HG03175 (cell line): ENCODE data around the gene RCOR2.
A peak's percentile ranks its signal among the peaks of the same experiment; 100 is the strongest.

Source experiments
- ATAC-seq: cut with Tn5 transposase; IDR thresholded peaks from one replicate; pipeline ENCODE4 v1.9.1; 2021; ENCODE audit warnings: mild to moderate bottlenecking, moderate library complexity; ENCODE audit not compliant: unreplicated experiment

Gene RCOR2

DNA sequence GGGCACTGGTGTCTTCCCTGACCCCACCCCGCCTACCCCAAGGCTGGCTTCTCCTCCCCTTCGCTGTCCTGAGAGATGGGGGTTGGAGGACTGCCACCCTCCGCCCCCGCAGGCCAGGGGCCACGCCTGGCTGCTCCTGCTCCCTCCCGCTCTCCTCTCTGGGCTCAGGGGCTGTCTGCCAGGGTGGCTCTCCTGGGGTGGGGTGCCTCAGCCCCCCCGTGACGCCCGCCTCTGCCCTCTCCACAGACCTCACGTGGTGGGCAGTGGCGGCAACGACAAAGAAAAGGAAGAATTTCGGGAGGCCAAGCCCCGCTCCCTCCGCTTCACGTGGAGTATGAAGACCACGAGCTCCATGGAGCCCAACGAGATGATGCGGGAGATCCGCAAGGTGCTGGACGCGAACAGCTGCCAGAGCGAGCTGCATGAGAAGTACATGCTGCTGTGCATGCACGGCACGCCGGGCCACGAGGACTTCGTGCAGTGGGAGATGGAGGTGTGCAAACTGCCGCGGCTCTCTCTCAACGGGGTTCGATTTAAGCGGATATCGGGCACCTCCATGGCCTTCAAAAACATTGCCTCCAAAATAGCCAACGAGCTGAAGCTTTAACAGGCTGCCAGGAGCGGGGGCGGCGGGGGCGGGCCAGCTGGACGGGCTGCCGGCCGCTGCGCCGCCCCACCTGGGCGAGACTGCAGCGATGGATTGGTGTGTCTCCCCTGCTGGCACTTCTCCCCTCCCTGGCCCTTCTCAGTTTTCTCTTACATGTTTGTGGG, 8.1 kb downstream of the RCOR2 start:
- no peak for ATAC-seq

DNA sequence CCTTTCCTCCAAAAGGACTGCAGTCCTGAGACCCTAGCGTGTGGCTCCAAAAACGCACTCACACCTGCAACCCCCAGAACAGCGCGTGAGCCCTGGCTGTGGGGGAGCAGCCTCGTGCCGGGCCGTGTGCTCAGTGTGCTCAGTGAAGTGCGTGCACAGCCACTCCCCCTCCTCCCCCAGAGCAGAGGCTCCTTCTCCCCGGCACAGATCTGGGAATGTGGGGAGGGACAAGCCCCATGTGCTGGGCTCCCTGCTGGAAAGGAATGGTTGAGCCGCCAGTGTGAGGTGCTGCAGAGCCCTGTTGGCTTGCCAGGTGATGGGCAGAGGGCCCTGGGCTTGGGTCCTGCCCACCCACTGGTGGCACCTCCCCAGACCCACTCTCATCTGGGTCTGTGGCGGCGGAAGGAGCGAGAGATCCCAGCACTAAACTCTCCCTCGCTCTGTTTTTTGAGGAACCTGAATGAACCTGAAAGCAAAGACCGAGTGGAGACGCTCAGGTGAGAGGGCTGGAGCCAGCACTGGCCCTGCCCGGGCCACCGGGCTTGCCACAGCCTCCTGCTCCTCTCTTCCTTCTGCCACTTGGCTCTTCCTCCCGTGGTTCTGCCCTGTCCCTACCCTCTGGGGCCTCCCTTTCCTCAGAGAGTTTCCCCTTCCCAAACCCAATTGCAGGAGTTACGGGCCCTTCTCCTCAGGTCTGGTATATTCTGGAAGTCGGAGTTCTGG, 9.0 kb downstream of the RCOR2 start:
- ATAC-seq: no peak

DNA sequence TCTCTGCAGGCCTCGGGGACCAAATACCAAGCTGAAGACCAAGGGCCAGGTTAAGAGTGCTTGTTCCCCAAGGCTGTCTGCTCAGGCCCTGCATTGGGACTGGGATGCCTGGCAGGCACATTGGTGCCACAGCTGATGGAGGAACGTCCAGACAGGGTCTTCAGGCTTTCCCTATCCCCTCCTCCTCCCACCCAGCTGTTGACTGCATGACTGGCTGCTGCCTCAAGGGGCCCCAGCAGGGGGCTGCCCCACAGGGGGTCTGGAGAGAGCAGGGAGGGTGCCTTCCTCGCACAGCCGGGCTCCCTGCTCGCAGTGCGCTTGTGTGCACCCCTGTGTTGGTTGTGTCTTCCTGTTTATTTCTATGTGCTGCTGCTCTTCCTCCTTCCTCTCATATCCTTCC, 9.9 kb downstream of the RCOR2 start:
- no peak for ATAC-seq

DNA sequence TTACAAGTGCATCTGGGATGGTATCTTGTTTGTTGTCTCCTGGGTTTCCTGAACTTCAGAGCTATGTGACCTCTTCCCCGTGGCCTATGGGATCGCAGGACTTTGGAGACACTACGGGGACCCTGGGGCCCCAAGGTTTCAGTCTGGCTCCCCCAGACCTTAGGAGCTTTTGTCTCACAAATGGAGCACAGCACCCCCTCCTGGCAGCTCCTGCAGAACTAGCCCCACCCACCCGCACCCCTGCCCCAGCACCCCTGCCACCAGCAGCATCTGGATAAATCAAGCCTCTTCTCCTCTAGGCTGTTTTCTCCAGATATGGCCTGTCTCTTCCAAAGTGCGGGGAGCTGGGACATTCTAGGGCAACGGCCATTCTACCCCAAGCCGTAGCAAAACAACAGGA, 10.4 kb downstream of the RCOR2 start:
- no peak for ATAC-seq

DNA sequence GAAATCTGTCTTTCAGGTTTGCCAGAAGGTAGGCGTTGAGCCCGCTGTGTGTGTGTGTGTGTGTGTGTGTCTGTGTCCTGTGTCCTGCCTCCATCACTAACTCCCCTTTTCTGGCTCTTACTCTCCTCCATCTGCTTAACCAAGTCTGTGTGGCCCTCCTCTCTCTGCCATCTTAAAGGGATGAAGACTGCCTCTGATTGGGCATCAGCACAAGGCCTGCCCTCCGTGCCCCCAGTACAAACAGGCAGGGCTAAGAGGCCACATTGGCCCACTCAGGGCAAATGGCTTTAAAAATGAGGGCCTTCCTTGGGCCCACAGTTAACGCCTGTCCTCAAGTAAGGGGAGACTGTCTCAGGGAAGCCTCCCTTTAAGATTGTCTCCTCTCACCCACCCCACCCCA, 10.9 kb downstream of the RCOR2 start:
- no peak for ATAC-seq

DNA sequence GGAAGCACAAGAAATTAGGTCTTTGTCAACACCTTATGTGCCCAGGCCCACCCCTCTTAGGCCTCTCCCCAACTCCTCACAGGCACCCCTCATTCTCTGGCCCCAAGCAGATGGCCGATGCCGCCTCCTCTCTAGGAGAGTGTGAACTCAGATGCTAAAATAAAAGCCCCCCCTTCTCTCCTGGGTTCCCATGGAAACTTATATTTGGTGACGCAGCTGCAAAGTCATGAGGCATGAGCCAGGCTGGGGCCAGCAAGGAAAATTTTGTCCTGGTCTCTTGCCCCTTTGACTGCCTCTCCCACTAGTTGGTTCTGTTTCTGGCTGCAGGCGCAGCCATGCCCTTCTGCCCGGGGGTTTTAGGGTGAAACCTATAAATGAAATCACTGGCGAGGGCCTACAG, 11.8 kb downstream of the RCOR2 start:
- ATAC-seq: no peak

DNA sequence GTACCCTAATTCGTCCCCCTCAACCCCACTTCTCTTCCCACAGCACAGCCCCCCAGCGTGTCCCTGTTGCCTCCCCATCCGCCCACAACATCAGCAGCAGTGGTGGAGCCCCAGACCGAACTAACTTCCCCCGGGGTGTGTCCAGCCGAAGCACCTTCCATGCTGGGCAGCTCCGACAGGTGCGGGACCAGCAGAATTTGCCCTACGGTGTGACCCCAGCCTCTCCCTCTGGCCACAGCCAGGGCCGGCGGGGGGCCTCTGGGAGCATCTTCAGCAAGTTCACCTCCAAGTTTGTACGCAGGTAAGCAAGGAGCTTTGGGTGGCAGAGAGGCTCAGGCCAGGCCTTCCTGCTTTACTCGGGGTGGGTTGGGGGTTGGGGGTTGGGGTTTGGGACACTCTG, 12.2 kb downstream of the RCOR2 start:
- no peak for ATAC-seq

DNA sequence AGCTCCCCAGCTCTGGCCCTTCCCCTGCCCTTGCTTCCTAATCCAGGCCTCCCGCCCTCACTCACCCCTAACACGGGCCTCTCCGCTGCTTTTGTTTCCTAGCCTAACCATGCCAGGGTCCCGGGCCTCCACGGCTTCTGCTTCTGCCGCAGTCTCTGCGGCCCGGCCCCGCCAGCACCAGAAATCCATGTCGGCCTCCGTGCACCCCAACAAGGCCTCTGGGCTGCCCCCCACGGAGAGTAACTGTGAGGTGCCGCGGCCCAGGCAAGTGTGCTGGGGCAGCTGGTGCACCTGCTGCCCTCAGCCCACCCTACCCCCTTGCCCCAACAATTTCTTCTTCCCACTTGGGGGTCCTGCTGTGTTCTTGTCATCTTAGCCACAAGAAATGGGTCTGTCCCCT, 13.1 kb downstream of the RCOR2 start:
- no peak for ATAC-seq

DNA sequence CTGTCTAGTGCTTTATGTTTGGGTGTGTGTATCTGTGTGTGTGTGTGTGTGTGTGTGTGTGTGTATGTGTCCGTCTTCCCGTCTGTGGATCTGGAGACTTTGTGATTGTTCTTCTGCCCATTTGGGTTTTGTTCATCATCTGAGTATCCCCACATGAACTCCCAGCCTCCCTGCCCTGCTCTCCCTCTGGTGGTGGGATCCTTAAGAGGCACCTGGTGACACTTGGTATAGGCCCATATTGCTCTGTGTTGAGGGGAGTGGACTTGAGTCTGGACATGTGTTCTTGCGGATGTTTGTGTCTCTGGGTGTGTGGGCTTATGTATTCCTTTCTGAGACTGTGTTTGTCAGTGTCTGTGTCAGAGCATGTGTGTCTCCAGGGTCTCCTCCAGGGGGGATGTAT, 15.3 kb downstream of the RCOR2 start:
- ATAC-seq: no peak

DNA sequence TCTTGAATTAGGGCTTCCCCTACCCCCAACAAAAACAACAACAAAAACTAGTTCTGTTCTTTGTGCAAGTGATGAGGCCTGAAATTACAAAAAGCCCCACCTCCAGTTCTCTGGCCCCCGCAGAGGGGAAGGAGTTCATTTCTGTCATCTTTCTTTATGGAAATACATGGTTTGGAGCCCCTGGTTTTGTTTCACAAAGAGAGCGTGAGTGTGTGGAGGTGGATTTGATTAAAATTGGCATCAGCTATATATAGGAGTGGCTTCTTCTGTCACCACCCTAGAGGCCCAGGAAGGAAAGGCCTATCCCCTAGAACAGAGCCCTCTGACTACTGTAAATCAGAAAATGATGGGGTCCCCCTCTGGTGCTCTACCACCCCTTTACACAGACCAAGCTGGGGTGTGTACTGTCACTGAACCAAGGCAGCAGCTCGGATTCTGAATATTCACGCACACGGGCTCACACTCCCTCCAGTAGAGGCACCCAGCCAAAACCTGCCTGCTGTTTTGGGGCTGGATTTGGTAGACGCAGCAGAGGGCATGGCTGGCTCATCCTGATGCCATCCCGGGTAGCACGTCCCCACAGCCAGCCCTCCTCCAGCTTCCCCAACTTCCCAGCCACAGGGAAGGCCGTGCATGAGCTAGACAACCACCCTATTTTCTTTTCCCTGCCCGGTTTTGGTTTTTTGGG, 19.4 kb downstream of the RCOR2 start:
- ATAC-seq: no peak

DNA sequence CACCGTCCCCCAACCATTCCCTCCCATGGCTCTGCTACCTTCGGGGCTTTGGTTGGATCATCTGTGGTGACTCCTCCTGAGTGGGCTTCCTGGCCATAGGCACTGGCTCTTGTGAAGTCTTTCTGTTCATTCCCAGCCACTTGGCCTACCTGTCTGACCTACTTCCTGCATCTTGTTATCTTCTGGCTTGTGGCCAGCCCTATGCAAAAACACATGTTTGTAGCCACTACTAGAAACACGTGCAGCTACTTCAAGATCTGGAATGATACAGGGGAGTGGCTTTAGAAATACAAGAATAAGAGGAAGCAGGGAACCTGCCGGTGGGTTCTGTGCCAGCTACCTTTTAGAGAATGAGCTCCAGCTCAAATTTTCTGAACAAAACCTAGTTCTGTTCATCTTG, 20.9 kb downstream of the RCOR2 start:
- ATAC-seq: no peak

DNA sequence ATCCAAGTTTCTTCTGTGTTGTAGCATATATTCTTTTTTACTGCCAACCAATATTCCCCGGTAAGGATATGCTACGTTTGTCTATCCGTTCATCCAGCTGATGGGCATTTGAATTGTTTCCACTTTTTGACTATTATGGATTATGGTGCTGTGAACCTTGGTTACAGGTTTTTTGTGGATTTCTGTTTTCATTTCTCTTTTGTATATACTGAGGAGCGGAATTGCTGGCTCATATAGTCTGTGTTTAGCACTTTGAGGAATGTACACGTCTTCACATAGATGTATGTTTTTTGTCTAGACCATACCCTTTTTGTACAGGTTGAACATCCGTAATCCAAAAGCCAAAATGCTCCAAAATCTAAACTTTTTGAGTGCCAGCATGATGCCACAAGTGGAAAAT, 23.6 kb downstream of the RCOR2 start:
- no peak for ATAC-seq

DNA sequence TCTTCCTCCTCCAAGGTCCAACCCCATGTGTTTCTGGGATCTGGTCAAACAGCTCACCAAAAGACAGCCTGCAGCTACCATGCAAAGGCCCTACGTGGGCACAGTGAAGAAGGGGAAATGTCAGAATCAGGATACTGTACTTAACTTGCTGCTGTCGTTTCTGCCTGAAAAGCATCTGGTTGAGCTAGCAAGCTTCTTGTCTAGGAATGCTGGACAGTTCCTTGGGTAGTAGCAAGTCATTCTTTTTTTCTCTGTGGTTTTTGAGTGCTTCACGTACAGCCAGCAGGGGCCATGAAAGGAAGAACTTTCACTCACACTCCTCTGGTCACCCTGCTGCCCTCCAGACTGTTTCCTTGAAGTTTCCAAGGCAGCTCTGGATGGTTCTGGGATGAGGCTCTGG, 24.7 kb downstream of the RCOR2 start:
- no peak for ATAC-seq

DNA sequence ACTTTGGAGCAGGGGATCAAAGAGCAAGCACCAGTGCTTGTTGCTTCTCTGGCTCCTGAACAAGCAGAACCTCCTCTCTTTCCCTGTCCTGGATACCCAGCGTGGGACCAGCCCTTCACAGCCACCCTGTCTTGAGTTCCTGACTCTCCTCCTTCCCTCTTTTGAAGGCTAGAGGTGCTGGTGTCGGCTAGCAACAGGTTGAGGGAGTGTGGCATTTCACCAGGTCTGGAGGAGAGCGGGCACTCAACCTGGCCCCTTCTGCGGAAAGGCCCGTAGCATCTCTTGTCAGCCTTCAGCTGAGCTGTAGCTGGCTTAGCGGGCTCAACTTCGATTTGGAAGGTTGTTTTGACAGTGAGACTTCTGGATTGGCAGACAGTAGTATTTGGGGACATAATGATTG, 26.6 kb downstream of the RCOR2 start:
- ATAC-seq: no peak

DNA sequence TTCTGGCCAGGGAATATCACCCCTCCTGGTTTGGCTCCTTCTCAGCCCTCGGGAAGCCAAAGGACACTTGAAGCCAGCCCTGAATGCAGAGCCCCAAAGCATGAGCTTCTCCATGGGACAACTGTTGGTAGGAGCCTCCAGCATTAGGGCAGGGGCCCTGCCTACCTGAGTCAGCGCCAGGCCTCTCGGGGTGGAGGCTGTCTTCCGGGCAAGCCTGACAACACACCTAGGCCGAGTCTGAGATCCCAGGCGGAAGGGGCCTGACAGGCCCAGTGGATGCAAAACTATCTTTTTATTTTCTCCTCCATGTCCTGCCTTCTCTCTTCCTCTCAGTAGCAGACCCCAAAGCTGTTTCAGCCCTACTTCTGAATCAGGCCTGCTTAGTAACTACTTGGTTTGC, 27.6 kb downstream of the RCOR2 start:
- ATAC-seq: no peak

DNA sequence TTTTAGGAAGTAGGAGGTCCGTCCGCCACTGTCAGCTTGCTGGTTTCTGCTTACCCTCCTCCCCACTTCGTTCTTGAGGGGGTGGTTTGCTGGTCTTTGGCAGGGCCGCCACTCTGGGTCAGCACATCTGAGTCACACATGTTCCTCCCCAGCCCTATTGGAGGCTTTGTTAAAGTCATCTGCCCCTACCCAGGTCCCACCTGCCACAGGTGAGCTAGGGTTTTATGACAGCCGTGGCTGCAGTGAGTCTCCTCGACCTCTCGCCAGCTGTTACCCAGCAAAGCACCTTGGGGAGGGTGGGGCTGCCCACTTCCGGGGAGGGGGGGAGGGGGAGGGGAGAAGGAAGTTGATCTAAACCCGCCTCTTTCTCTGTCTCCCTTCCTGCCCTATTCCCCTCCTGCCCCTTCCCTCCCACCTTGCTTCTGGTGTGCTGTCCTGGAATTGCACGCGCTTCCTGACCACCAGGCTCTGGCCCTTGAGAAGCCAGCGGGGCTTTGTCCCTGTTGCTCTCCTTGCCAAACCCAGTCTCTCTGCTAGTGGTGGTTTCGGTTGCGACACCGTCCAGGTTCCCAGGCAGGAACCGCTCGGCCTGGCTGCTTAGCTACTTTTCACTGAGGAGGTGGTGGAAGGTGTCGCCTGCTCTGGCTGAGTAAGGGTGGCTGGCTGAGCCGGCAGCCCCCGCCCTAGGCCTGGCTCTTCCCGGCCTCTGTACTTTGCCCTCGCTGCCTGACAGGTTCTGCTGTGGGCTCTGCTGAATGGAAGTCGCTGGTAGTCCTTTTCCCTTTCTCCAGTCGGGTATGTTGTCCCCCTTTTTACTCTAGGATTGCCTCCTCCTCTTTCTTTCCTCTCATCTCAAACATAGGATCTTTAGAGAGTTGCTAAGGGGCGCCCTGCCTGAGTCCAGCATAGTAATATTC, 28.5 kb downstream of the RCOR2 start:
- peak; percentile 70 for ATAC-seq

DNA sequence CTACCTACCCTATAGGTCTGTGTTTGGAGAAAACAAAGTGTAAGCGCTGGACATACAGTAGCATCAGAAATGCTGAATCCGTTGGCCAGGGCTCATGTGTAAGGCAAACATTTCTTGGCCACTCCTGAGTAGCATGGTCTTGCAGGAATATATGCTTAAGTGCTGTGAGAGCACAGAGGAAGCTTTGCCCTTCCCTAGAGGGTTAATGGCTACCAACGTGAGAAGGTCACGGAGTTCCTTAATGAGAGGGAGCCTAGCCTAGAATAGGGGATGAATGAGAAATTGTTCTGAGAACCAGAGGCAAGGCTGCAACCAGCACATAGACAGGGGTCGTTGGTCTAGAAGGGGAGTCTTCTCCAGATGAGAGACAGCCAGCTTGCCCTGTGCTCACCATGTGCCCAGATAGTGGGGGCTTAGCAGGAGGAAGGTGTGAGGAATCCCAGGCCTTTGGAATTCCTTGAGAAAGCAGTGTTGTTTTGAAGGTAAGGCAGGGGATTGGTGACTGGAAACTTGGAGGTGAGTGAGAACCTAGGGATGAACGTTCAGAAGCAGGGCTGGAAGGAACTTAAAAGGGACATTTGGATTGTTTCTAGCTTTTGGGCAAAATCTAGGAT, 29.5 kb downstream of the RCOR2 start:
- no peak for ATAC-seq

DNA sequence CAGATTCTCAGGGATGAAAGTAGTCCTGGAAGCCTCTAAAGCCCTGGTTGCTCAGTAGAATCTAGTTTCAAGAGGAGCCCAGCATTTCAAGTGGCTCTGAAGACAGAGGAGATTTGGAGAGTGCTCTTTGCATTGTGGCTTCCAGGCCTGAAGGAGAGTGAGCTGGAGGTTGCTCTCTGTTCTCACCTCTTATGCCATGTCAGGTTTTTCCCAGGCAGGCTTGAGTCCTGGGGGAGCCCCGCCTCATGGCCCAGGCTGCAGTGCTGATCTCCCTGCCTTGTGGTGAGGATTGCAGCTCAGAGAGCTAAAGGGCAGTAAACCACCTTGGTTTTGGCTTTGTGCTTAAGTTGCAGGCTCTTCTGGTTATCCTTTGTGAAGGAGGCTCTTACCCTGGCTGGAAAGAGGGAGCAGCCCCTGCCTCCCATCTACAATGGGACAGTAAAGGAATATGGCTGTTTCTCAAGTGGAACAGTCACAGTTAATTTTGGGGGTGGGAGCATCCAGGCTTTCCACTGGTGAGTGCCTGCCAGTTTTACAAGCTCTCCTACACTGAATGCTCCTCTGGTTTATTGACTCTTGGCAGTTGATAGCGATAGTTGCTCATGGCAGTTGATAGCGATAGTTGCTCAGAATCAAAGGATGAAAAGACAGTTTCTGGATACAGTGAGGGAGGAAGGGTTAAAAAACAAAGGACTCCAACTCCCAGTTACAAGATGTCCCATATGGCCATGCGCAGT, 32.6 kb downstream of the RCOR2 start:
- no peak for ATAC-seq

DNA sequence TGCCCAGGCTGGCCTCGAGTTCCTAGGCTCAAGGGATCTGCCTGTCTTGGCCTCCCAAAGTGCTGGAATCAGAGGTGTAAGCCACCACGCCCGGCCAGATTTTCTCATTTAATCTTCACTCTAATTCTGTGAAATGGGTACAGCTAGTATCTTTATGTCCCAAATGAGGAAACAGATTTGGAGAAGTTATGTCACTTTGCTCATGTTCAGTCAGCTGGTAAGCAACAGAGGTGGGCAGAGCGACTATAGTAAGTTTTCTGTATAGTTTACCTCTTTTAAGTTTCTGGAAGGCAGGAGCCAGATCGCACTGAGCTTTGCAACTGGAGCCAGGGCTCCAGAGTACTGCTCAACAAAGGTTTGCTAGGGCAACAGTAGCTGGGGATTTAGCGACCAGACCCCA, 33.2 kb downstream of the RCOR2 start:
- ATAC-seq: no peak
